ENCODE data around the gene TOMM7. TPM values are rescaled to one million over a fixed set of nuclear protein-coding genes. Genes with fewer than 3 reads are reported as not detected.

TOMM7 gene
- total RNA-seq, 1 donor from 2014 or later: 191 TPM

- no peaks in the 10 kb centered on the region for H3K4me1 Mint-ChIP-seq (ENCODE audit: unreplicated experiment)
- peaks cover 4% of the 10 kb centered on the region for H3K27me3 Mint-ChIP-seq (ENCODE audit: unreplicated experiment)
- DNase-seq (ENCODE audit: low spot score): no peak
- H3K9me3 Mint-ChIP-seq (ENCODE audit: unreplicated experiment): no peaks in the 10 kb centered on the region
- H3K27ac Mint-ChIP-seq (ENCODE audit: unreplicated experiment): no peak overlapping the region
- no peak overlapping the region for H3K4me3 Mint-ChIP-seq (ENCODE audit: unreplicated experiment)
- TF ChIP-seq CTCF (IDR thresholded peaks at IDR 0.05; ENCODE audit: unreplicated experiment): no peak
- no peaks in the 10 kb centered on the region for H3K36me3 Mint-ChIP-seq (ENCODE audit: low read depth, unreplicated experiment)
These were observed 20.2 kb downstream of the TOMM7 start for GRCh38 chr7:22802426-22802825.

GRCh38 chr7:22801912-22802311 lies 20.7 kb downstream of the TOMM7 start:
- TF ChIP-seq CTCF (IDR thresholded peaks at IDR 0.05; ENCODE audit: unreplicated experiment): no peak
- Mint-ChIP-seq H3K27me3 (ENCODE audit: unreplicated experiment) (peaks cover 4% of the 10 kb centered on the region), H3K27ac (ENCODE audit: unreplicated experiment) (no peak overlapping the region), H3K9me3 (ENCODE audit: unreplicated experiment) (no peaks in the 10 kb centered on the region), H3K36me3 (ENCODE audit: low read depth, unreplicated experiment) (peaks cover 3% of the 10 kb centered on the region), H3K4me1 (ENCODE audit: unreplicated experiment) (no peaks in the 10 kb centered on the region), H3K4me3 (ENCODE audit: unreplicated experiment) (no peak overlapping the region)
- DNase-seq (ENCODE audit: low spot score): no peak

DNA sequence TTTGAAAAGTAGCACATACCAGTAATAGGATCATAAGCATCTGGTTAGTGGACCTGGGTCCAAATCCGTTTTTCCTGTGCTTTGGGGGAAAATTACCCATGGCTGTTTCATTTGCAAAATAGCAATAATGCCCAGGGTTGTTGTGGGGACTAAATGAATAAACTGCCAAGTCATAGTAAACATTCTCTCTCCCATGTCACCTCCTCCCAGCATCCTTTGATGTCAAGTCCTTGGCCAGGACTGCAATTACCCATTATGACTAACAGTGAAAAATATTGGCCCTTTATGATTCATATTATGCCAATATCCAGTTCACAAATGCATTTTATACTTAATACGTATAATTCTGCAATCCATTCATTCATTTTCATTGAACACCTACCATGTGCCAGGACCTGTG lies 23.0 kb downstream of the TOMM7 start:
- peaks cover 9% of the 10 kb centered on the region for H3K36me3 Mint-ChIP-seq (ENCODE audit: low read depth, unreplicated experiment)

GRCh38 chr7:22793593-22794462 lies 28.8 kb downstream of the TOMM7 start:
- Mint-ChIP-seq H3K9me3 (ENCODE audit: unreplicated experiment) (no peaks in the 10 kb centered on the region), H3K4me1 (ENCODE audit: unreplicated experiment) (no peaks in the 10 kb centered on the region), H3K4me3 (ENCODE audit: unreplicated experiment) (no peak overlapping the region), H3K36me3 (ENCODE audit: low read depth, unreplicated experiment) (peaks cover 9% of the 10 kb centered on the region), H3K27ac (ENCODE audit: unreplicated experiment) (no peak overlapping the region), H3K27me3 (ENCODE audit: unreplicated experiment) (peaks cover 3% of the 10 kb centered on the region)
- TF ChIP-seq CTCF (IDR thresholded peaks at IDR 0.05; ENCODE audit: unreplicated experiment): no peak
- DNase-seq (ENCODE audit: low spot score): no peak

More for the DNA sequence above, 23.0 kb downstream of the TOMM7 start:
- Mint-ChIP-seq H3K27ac (ENCODE audit: unreplicated experiment) (no peak overlapping the region), H3K4me3 (ENCODE audit: unreplicated experiment) (no peak overlapping the region), H3K9me3 (ENCODE audit: unreplicated experiment) (no peaks in the 10 kb centered on the region), H3K27me3 (ENCODE audit: unreplicated experiment) (peaks cover 6% of the 10 kb centered on the region), H3K4me1 (ENCODE audit: unreplicated experiment) (no peaks in the 10 kb centered on the region)
- no peak for TF ChIP-seq CTCF (IDR thresholded peaks at IDR 0.05; ENCODE audit: unreplicated experiment)
- DNase-seq (ENCODE audit: low spot score): no peak
